ENCODE data around the gene PPP2R2B.

Gene PPP2R2B

DNA sequence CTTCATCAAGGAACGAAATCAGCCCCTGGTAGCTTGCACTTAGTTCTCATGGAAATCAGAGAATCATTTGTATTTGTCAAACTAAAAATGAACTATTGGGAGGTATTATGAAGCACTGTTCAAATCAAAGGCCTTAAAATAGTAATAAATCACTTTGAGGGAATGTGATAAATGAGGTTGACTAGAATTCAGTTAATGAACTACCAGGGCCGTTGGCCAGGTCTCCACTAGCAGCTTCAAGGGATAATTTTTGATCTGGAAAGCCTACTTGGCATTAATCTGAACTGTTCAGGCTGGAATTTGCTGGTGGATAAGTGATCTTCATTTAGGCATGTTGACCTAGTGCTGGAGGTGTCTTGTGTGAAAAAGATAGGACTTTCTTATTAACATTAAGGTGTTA lies 286.2 kb downstream of the PPP2R2B start:
- H3K4me1 ChIP-seq (ENCODE audit: control insufficient read depth, insufficient read depth, low read length): no peaks in the 10 kb centered on the region
- no peaks in the 10 kb centered on the region for H3K9me3 ChIP-seq (ENCODE audit: control insufficient read depth, low read length)
- no peak overlapping the region for H3K4me3 ChIP-seq (ENCODE audit: low read length)
- no peaks in the 10 kb centered on the region for H3K36me3 ChIP-seq (ENCODE audit: control insufficient read depth, insufficient read depth, low read length)
- no peaks in the 10 kb centered on the region for H3K27me3 ChIP-seq (ENCODE audit: control insufficient read depth, insufficient read depth, low read length)
- no peak overlapping the region for H3K9ac ChIP-seq (ENCODE audit: low read length)

GRCh38 chr5:146589028-146589345 lies 289.6 kb downstream of the PPP2R2B start:
- H3K9me3 ChIP-seq (ENCODE audit: control insufficient read depth, low read length): no peaks in the 10 kb centered on the region
- H3K9ac ChIP-seq (ENCODE audit: low read length): no peak overlapping the region
- no peaks in the 10 kb centered on the region for H3K36me3 ChIP-seq (ENCODE audit: control insufficient read depth, insufficient read depth, low read length)
- H3K27me3 ChIP-seq (ENCODE audit: control insufficient read depth, insufficient read depth, low read length): no peaks in the 10 kb centered on the region
- H3K4me1 ChIP-seq (ENCODE audit: control insufficient read depth, insufficient read depth, low read length): no peaks in the 10 kb centered on the region
- no peak overlapping the region for H3K4me3 ChIP-seq (ENCODE audit: low read length)

- Histone ChIP-seq H3K4me1 (ENCODE audit: control insufficient read depth, insufficient read depth, low read length) (no peaks in the 10 kb centered on the region), H3K9me3 (ENCODE audit: control insufficient read depth, low read length) (no peaks in the 10 kb centered on the region), H3K9ac (ENCODE audit: low read length) (no peak overlapping the region), H3K36me3 (ENCODE audit: control insufficient read depth, insufficient read depth, low read length) (no peaks in the 10 kb centered on the region), H3K27me3 (ENCODE audit: control insufficient read depth, insufficient read depth, low read length) (no peaks in the 10 kb centered on the region), H3K4me3 (ENCODE audit: low read length) (no peak overlapping the region)
These were observed 290.1 kb downstream of the PPP2R2B start for GRCh38 chr5:146588331-146589027.

GRCh38 chr5:146586752-146587151 lies 291.8 kb downstream of the PPP2R2B start:
- H3K36me3 ChIP-seq (ENCODE audit: control insufficient read depth, insufficient read depth, low read length): no peaks in the 10 kb centered on the region
- H3K9me3 ChIP-seq (ENCODE audit: control insufficient read depth, low read length): no peaks in the 10 kb centered on the region
- no peak overlapping the region for H3K9ac ChIP-seq (ENCODE audit: low read length)
- no peaks in the 10 kb centered on the region for H3K4me1 ChIP-seq (ENCODE audit: control insufficient read depth, insufficient read depth, low read length)
- no peaks in the 10 kb centered on the region for H3K27me3 ChIP-seq (ENCODE audit: control insufficient read depth, insufficient read depth, low read length)
- no peak overlapping the region for H3K4me3 ChIP-seq (ENCODE audit: low read length)

DNA sequence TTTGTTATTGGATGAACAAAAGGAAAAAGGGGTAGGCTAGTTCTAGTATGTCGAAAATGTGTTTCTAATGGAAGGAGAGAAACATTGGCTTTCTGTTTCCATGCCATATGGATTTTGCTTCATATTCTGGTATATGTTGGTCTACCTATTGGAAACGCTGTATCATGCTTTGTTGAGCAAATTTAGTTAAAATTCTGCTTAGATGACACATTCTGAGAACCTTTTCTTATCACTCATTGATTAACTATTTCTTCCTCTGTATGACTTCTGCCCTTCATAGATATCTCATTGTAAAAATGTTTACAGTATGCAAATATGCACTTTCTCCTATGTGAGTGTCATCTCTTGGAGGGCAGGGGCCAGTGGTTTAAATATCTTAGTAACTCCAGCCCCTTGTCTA lies 293.8 kb downstream of the PPP2R2B start:
- H3K27me3 ChIP-seq (ENCODE audit: control insufficient read depth, insufficient read depth, low read length): no peaks in the 10 kb centered on the region
- H3K9ac ChIP-seq (ENCODE audit: low read length): no peak overlapping the region
- no peaks in the 10 kb centered on the region for H3K4me1 ChIP-seq (ENCODE audit: control insufficient read depth, insufficient read depth, low read length)
- H3K36me3 ChIP-seq (ENCODE audit: control insufficient read depth, insufficient read depth, low read length): no peaks in the 10 kb centered on the region
- H3K9me3 ChIP-seq (ENCODE audit: control insufficient read depth, low read length): no peaks in the 10 kb centered on the region
- no peak overlapping the region for H3K4me3 ChIP-seq (ENCODE audit: low read length)

GRCh38 chr5:146582051-146582596 lies 296.4 kb downstream of the PPP2R2B start:
- Histone ChIP-seq H3K9me3 (ENCODE audit: control insufficient read depth, low read length) (no peaks in the 10 kb centered on the region), H3K4me1 (ENCODE audit: control insufficient read depth, insufficient read depth, low read length) (no peaks in the 10 kb centered on the region), H3K36me3 (ENCODE audit: control insufficient read depth, insufficient read depth, low read length) (no peaks in the 10 kb centered on the region), H3K27me3 (ENCODE audit: control insufficient read depth, insufficient read depth, low read length) (no peaks in the 10 kb centered on the region), H3K4me3 (ENCODE audit: low read length) (no peak overlapping the region), H3K9ac (ENCODE audit: low read length) (no peak overlapping the region)

- no peaks in the 10 kb centered on the region for H3K9me3 ChIP-seq (ENCODE audit: control insufficient read depth, low read length)
- no peak overlapping the region for H3K4me3 ChIP-seq (ENCODE audit: low read length)
- H3K4me1 ChIP-seq (ENCODE audit: control insufficient read depth, insufficient read depth, low read length): no peaks in the 10 kb centered on the region
- no peaks in the 10 kb centered on the region for H3K27me3 ChIP-seq (ENCODE audit: control insufficient read depth, insufficient read depth, low read length)
- H3K36me3 ChIP-seq (ENCODE audit: control insufficient read depth, insufficient read depth, low read length): no peaks in the 10 kb centered on the region
- H3K9ac ChIP-seq (ENCODE audit: low read length): no peak overlapping the region
These were observed 298.3 kb downstream of the PPP2R2B start for GRCh38 chr5:146580237-146580636.

DNA sequence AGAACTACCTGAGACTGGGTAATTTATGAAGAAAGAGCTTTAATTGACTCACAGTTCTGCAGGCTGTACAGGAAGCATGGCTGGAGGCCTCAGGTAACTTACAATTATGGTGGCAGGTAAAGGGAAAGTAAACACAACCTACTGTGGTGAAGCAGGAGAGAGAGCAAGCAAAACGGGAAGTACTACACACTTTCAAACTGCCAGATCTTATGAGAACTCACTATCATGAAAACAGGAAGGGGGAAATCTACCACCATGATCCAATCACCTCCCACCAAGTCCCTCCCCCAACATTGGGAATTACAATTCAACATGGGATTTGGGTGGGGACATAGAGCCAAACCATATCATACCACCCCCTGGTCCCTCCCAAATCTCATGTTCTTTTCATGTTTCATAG lies 303.8 kb downstream of the PPP2R2B start:
- Histone ChIP-seq H3K9ac (ENCODE audit: low read length) (no peak overlapping the region), H3K27me3 (ENCODE audit: control insufficient read depth, insufficient read depth, low read length) (no peaks in the 10 kb centered on the region), H3K9me3 (ENCODE audit: control insufficient read depth, low read length) (no peaks in the 10 kb centered on the region), H3K4me3 (ENCODE audit: low read length) (no peak overlapping the region), H3K4me1 (ENCODE audit: control insufficient read depth, insufficient read depth, low read length) (no peaks in the 10 kb centered on the region), H3K36me3 (ENCODE audit: control insufficient read depth, insufficient read depth, low read length) (no peaks in the 10 kb centered on the region)

DNA sequence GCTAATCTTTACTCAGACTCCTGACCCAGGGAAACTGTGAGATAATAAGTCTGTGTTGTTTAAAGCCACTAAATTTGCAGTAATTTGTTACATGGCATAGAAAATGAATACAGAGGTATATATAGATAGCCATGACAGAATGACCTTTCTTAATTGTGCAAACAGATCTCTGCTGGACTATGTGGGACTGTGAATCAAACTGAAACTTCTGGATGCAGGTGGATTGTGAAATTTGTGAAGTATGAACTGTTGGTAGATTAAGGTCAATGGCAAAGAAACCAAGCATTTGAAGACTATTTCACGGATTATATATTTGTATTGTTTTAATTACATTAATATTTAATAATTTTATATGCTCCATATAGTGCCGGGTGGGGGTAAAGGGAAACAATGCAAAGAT lies 310.4 kb downstream of the PPP2R2B start:
- H3K4me3 ChIP-seq (ENCODE audit: low read length): no peak overlapping the region
- H3K4me1 ChIP-seq (ENCODE audit: control insufficient read depth, insufficient read depth, low read length): no peaks in the 10 kb centered on the region
- H3K9me3 ChIP-seq (ENCODE audit: control insufficient read depth, low read length): no peaks in the 10 kb centered on the region
- H3K9ac ChIP-seq (ENCODE audit: low read length): no peak overlapping the region
- H3K27me3 ChIP-seq (ENCODE audit: control insufficient read depth, insufficient read depth, low read length): no peaks in the 10 kb centered on the region
- no peaks in the 10 kb centered on the region for H3K36me3 ChIP-seq (ENCODE audit: control insufficient read depth, insufficient read depth, low read length)

DNA sequence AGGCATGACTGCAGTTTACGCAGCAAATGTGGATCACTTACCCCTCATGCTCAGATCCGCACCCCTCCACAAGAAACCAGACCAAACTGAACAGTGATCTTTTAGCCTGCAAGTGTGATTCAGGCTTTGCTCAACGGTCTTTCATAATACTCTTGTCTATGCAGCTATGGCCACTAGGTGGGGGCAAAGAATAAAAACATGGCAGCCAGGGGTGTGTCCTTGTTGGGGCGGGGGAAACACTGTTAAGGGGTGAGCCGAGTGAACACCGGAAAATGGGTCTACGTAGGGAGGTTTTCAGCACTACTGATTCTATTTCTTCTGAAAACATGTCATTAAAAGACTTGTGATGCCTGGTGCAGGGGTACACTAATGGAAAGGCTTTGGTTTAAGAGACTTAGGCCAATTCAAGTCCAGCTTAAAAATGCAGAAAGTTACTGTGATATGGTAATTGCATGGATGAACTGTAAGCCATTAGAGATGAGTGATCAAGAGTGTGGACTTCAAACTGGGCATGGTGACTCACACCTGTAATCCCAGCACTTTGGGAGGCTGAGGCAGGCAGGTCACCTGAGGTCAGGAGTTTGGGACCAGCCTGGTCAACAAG lies 312.7 kb downstream of the PPP2R2B start:
- Histone ChIP-seq H3K4me1 (ENCODE audit: control insufficient read depth, insufficient read depth, low read length) (no peaks in the 10 kb centered on the region), H3K9ac (ENCODE audit: low read length) (no peak overlapping the region), H3K36me3 (ENCODE audit: control insufficient read depth, insufficient read depth, low read length) (no peaks in the 10 kb centered on the region), H3K9me3 (ENCODE audit: control insufficient read depth, low read length) (no peaks in the 10 kb centered on the region), H3K4me3 (ENCODE audit: low read length) (no peak overlapping the region), H3K27me3 (ENCODE audit: control insufficient read depth, insufficient read depth, low read length) (no peaks in the 10 kb centered on the region)

GRCh38 chr5:146564007-146564762 lies 314.4 kb downstream of the PPP2R2B start:
- Histone ChIP-seq H3K4me3 (ENCODE audit: low read length) (no peak overlapping the region), H3K27me3 (ENCODE audit: control insufficient read depth, insufficient read depth, low read length) (no peaks in the 10 kb centered on the region), H3K36me3 (ENCODE audit: control insufficient read depth, insufficient read depth, low read length) (no peaks in the 10 kb centered on the region), H3K4me1 (ENCODE audit: control insufficient read depth, insufficient read depth, low read length) (no peaks in the 10 kb centered on the region), H3K9me3 (ENCODE audit: control insufficient read depth, low read length) (no peaks in the 10 kb centered on the region), H3K9ac (ENCODE audit: low read length) (no peak overlapping the region)

DNA sequence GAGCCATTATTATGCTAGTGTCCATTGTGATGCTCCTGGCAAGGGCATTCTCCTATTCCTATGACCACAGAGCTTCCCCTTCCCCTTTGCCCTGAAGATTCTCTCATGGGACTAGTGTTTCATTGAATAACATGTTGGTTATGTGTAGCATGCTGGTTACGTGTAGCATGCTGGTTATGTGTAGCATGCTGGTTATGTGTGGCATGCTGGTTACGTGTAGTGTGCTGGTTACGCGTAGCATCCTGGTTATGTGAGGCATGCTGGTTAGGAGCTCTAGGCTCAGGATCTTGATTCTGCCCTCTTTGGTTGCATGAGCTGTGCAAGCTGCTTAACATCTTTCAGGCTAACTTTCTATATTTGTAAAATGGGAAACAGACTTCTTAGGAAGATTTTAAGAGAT lies 316.1 kb downstream of the PPP2R2B start:
- Histone ChIP-seq H3K4me3 (ENCODE audit: low read length) (no peak overlapping the region), H3K36me3 (ENCODE audit: control insufficient read depth, insufficient read depth, low read length) (no peaks in the 10 kb centered on the region), H3K27me3 (ENCODE audit: control insufficient read depth, insufficient read depth, low read length) (no peaks in the 10 kb centered on the region), H3K9me3 (ENCODE audit: control insufficient read depth, low read length) (no peaks in the 10 kb centered on the region), H3K4me1 (ENCODE audit: control insufficient read depth, insufficient read depth, low read length) (no peaks in the 10 kb centered on the region), H3K9ac (ENCODE audit: low read length) (no peak overlapping the region)

Data from mucosa of stomach (tissue), 1 donor.